NCI-H460 (cell line): ENCODE results near the gene EIF4E2. TPM values are rescaled to one million over a fixed set of nuclear protein-coding genes. Genes with fewer than 3 reads are reported as not detected.
"Not testable (repeated sequence)": the region's sequence is repeated elsewhere in the genome, so short reads cannot be mapped to it uniquely, and the experiment has no call there.

ENCODE experiments used
- DNase-seq: peaks from one replicate; pipeline ENCODE4 v3.0.0-alpha.2; 2016; ENCODE audit warnings: low read depth; ENCODE audit errors: extremely low read depth
- total RNA-seq: library from RNA; depleted of rRNA; stranded (reverse); fragments of >200 nt; shearing (Covaris generic); gene quantifications from 2 replicates; pipeline ENCODE4 v1.2.3, GENCODE V29; 2014

The EIF4E2 gene
- total RNA-seq, 1 experiment from 2014 or later, result 67.1 TPM

DNA sequence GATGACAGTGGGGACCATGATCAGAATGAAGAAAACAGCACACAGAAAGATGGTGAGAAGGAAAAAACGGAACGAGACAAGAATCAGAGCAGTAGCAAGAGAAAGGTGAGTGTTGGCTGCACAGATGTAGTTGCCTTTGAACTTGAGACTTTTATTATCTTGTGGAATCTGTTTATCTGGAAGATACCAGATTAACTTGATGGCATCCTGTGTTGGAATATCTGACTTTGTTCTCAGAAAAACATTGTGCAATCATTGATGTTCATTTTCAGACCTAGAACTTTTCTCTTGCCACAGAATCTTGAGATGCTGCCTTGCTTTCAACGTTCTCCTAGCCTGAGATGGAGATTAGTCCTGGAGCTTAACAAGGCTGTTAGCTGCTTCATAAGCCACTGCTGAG lies 5.9 kb downstream of the EIF4E2 start:
- DNase-seq, result no peak

DNA sequence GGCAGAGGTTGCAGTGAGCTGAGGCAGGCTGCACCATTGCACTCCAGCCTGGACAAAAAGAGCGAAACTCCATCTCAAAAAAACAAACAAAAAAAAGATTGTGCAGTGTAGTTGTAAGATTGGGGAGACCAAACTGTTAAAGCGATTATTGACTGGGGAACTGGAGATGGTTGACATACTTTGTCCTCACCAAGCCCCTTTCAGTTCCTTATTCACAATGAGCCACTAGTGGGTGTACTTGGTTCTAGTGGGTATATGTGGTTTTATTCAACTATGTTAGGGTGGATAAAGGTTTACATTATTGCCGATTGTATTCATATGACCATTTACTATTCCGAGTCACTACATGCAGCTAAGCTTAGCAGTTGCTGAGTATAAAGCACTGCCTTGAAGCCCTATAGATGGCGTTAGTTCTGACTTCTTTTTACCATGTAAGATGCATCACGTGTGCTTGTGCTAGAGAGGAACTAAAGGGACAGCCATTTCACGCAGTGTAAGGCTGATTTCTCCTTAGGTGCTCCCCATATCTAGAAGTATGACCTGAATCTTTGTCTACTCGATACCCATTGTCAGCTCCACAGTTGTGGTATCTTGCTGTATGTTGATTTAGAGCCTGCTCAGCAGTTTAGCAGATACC lies 12.1 kb downstream of the EIF4E2 start:
- DNase-seq, result no peak

DNA sequence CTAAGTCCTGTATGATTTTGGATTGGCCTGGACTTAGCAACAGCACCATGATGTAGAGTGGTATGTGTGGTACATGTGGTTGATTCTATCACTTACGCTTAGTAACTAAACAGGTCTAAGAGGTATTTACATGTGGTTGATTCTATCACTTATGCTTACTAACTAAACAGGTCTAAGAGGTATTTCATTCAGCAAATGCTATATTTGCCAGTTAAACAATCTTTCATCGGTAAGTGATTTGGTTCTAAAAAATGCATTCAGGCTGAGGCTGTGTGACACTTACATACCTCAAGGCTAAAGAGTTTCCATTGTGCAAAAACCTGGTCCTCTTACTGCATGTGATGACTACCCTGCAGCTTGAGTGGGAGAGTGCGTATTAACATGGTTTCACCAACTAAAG lies 13.1 kb downstream of the EIF4E2 start:
- no peak for DNase-seq

GRCh38 chr2:232567721-232568120 lies 17.2 kb downstream of the EIF4E2 start:
- no peak for DNase-seq

- peak; percentile 45 for DNase-seq
These were observed 17.7 kb downstream of the EIF4E2 start for GRCh38 chr2:232568161-232568560.

- DNase-seq, result no peak
These were observed 19.1 kb downstream of the EIF4E2 start for GRCh38 chr2:232569541-232569940.

- DNase-seq, result not testable (repeated sequence)
These were observed 20.0 kb downstream of the EIF4E2 start for GRCh38 chr2:232570481-232570880.

- DNase-seq, result no peak
These were observed 20.6 kb downstream of the EIF4E2 start for GRCh38 chr2:232571026-232571474.

DNA sequence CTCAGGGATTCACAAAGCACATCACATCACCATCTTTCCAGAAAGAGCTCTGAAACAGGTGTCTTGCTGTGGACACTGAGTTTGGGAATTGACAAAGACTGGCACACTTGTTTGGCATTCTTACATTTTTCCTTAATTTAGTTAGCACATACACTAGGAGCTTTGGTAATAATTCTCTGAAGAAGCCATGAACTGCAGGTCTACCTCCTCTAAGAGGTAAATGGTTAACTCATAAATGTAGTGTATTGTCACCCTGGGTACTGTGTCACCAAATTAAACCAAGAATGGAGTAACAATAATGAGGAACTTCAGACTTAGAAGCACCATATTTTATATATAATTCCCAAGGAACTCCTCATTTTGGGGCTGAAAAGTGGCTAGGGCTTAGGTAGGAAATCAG lies 22.6 kb downstream of the EIF4E2 start:
- no peak for DNase-seq

GRCh38 chr2:232573771-232574435 lies 23.4 kb downstream of the EIF4E2 start:
- no peak for DNase-seq

DNA sequence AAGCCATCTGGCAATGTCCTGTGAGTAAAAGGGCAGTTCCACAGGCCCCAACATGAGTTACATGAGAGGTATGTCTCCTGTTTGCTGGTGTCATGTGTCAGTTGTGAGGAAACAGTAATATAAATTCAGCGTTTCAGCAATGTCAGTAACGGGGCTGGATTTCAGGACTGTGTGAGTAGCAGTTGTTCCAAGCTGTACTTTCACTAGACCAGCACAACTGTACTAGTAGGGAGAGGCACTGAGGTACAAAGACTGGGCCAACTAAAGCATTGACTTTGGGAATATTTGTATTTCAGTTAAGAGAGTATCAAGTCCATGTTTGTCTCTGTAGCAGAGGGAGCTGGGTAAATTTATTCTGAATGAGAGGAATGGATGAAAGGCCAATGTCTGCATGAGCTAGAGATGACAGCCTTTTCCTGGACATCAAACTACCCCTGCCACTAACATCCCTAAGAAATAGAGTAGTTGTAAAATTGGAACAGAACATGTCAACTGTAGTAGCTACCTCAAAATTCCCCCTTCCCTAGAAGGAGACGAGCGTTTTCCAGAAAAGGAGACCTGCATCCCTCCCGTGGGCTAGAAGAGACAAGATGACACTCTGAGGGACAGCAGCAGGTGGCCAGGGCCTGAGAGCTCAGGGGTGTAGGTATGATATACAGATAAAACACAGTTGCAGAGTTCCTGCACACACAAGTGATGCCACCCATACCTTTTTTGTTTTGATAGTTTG lies 24.4 kb downstream of the EIF4E2 start:
- DNase-seq, result no peak

GRCh38 chr2:232575404-232575746 lies 24.9 kb downstream of the EIF4E2 start:
- no peak for DNase-seq

- no peak for DNase-seq
These were observed 26.5 kb downstream of the EIF4E2 start for GRCh38 chr2:232576995-232577394.

DNA sequence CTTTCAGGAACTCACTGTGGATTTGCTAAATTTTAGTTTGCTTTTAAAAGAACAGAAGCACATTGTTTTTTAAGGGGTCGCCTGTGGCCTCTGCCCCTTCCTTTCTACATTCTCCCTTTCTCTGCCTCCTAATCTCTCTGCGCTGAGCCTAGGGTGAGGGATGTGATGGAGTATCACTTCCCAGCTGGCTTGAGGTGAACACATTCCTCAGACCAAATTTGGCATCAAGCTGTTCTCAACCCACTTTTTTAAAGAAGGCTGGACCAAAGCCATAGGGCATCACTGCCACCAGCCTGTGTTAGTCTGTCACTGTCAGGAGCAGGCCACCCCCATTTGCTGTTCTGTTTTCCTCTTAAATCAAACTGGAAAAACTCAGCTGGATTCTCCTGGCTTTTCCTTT lies 27.4 kb downstream of the EIF4E2 start:
- DNase-seq, result no peak

DNA sequence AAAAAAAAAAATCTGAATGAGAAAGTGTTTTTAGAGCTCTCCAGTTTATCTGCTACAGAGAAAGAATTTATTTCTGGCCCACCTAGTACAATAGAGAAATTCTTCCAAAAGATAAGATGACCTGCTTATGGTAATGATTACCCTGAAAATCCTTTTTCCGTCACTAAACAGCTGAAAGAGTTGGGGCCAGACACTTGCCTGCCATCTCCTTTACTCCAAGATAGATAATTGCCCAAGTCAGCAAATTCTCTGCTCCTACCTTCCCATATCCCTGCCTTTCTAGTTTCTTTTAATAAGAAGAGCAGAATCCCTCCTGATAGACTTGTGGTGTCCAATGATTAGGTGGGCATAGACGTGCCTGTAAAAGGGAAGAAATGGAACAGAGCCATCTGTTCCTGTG lies 28.1 kb downstream of the EIF4E2 start:
- DNase-seq, result no peak

DNA sequence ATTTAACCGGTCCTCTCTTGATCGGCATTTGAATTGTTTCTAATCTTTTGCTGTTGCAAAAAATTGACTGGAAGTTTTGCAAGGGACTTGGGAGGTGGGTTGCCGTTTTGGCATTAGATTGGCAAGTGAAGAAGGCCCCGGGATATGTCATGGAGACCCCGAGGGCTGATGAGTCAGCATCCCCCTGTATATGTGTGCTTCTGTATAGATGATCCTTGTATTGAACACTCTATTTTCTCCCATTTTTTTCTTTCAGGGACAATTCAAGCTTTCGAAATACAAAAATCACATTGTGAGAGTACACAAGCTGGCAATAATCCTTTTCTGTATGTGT lies 30.1 kb downstream of the EIF4E2 start:
- DNase-seq, result no peak

DNA sequence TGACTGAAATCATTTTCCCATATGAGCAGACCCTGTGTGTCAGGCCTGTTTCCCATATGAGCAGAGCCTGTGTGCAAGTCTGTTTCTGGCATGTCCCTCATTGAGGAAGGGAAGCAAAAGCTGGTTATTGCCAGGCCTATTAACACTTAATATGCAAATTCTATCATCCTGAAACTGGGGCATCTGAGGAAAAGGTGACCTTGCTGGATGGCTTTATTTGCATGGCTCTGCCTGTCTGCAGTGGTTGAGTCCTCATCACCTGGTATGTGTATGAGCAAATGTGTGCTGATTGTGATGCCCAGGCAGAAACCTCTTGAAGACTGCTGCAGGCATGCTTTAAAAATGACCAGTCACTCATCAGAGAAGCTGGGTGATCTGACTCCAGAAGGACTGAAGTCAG lies 31.2 kb downstream of the EIF4E2 start:
- no peak for DNase-seq

GRCh38 chr2:232584238-232584637 lies 33.7 kb downstream of the EIF4E2 start:
- no peak for DNase-seq

- no peak for DNase-seq
These were observed 36.5 kb downstream of the EIF4E2 start for GRCh38 chr2:232586943-232587505.

DNA sequence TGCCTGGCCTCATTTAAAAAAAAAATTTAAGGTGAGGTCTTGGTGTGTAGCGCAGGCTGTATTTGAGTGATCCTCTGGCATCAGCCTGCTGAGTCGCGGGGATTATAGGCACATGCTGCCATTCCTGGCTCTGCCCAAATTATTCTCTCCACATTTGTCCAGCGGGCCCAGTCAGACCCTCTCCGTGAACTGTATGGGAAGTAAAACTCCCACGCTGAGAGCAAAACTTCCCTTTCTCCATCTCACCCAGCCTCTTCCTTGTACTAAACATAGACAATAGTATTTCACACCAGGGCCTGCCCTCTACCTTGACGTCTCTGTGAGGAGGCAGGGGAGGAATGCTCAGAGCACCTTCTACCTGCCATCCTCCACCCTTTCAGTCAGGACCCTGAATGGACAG lies 37.0 kb downstream of the EIF4E2 start:
- no peak for DNase-seq

DNA sequence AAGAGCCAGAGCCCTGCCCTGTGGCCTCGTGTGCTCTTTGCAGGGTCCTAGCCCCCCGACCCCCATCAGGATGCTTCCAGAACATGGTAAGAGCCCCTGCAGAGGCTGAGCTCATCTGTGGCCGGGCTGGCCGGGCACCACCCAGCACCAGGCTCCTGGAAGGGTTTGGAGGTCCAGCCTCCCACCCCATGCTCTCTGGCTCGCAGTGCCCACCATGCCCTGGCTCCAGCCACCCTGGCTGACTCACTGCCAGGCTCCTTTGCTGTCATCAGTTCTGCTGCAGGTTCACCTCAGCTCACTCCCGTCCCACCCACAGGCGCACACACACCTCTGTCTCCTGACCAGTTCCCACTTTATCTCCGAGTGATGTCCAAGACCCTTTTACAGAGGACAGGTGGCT lies 37.5 kb downstream of the EIF4E2 start:
- no peak for DNase-seq
